Thyroid gland (tissue), 4 donors: ENCODE measurements around the gene CRACR2B.

Experiments used
- POLR2A ChIP-seq, 2 donors: fragments of 450-650 bp; IDR thresholded peaks; one replicate each; pipeline ENCODE4 v1.6.1; 2017; ENCODE audit warnings: antibody characterized with exemption in 2 of 2, mild to moderate bottlenecking in 2 of 2, moderate library complexity in 1 of 2
- TF ChIP-seq, protein P1 (sequence below), 6 experiments: fragments of 200-600 bp in 3 of 6; fragments of 450-650 bp in 3 of 6; sonication (generic) in 3 of 6; IDR thresholded peaks; one replicate each; pipeline ENCODE4 v1.5.1; 2016 to 2019; ENCODE audit warnings: antibody characterized with exemption in 6 of 6, mild to moderate bottlenecking in 2 of 6, inconsistent platforms in 1 of 6, moderate library complexity in 1 of 6

DNA sequence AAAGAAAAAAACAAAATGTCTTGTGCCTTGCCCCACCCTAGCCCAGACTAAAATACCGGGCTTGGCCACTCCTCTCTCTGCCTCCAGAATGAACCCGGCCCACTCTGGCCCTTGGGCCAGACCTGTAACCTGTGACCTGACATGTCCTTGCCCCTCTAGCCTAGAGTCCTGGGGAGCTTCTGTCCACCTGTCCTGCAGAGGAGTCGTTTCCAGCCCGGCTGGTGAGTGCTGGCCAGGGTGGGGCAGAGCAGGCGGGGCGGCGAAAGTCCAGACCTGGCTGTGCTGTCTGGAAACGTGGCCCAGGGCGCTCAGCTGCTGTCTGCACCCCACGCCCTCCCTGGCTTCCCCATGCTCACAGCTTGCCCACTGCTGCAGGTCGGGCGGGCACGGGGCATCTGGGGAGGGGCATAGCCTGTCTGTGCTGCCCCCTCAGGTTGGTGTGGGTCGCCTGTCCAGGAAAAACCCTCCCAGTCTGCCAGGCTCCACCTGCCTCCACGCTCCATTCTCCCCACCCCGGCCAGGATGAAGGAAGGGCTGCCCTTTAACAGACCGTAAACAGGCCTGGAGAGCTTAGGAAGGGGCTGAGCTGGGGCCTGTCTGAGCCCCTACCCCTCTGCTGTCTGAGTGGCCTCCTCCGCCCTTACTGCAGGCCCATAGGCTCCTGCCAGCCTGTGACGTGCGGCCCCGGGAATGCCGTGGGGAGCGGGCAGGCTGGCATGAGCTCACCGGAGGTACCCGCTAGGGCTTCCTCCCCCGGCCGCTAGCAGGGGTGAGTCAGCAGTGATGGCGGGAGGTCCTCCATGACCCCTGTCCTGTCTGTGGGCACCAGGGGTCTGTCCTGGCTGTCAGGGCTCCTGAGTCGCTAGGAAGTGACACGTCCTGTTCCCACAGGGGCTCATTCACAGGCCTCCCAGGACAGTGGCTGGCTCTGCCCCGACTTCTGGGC lies 6.9 kb downstream of the CRACR2B start:
- TF ChIP-seq, protein P1, sequence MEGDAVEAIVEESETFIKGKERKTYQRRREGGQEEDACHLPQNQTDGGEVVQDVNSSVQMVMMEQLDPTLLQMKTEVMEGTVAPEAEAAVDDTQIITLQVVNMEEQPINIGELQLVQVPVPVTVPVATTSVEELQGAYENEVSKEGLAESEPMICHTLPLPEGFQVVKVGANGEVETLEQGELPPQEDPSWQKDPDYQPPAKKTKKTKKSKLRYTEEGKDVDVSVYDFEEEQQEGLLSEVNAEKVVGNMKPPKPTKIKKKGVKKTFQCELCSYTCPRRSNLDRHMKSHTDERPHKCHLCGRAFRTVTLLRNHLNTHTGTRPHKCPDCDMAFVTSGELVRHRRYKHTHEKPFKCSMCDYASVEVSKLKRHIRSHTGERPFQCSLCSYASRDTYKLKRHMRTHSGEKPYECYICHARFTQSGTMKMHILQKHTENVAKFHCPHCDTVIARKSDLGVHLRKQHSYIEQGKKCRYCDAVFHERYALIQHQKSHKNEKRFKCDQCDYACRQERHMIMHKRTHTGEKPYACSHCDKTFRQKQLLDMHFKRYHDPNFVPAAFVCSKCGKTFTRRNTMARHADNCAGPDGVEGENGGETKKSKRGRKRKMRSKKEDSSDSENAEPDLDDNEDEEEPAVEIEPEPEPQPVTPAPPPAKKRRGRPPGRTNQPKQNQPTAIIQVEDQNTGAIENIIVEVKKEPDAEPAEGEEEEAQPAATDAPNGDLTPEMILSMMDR (IDR thresholded peaks at IDR 0.05) = no peak
- TF ChIP-seq POLR2A (IDR thresholded peaks at IDR 0.05) = peak in 1 of 2 donors; percentile 12
